CD4-positive, alpha-beta T cell treated with Interleukin-15 for 1 hour (primary cell): ENCODE results near the gene KCNJ11.

Experiments used
- DNase-seq: peaks from one replicate; pipeline ENCODE4 v3.0.0-alpha.2; 2020

KCNJ11 gene

GRCh38 chr11:17408026-17408425 lies 19.6 kb upstream of the KCNJ11 start:
- no peak for DNase-seq

- DNase-seq, result no peak
Measured at GRCh38 chr11:17407575-17407974, 19.1 kb upstream of the KCNJ11 start.

- DNase-seq, result no peak
Measured at GRCh38 chr11:17406818-17407149, 18.3 kb upstream of the KCNJ11 start.

- DNase-seq, result no peak
Measured at GRCh38 chr11:17406082-17406817, 17.8 kb upstream of the KCNJ11 start.

- DNase-seq, result no peak
Measured at GRCh38 chr11:17405232-17406005, 17.0 kb upstream of the KCNJ11 start.

- no peak for DNase-seq
Measured at GRCh38 chr11:17403980-17404759, 15.7 kb upstream of the KCNJ11 start.

GRCh38 chr11:17402486-17402885 lies 14.0 kb upstream of the KCNJ11 start:
- DNase-seq, result no peak

- DNase-seq, result no peak
Measured at GRCh38 chr11:17401841-17402240, 13.4 kb upstream of the KCNJ11 start.

- DNase-seq, result no peak
Measured at GRCh38 chr11:17401316-17401715, 12.9 kb upstream of the KCNJ11 start.

- no peak for DNase-seq
Measured at GRCh38 chr11:17400048-17400775, 11.8 kb upstream of the KCNJ11 start.

GRCh38 chr11:17399236-17399635 lies 10.8 kb upstream of the KCNJ11 start:
- DNase-seq, result no peak

GRCh38 chr11:17397311-17398002 lies 9.0 kb upstream of the KCNJ11 start:
- no peak for DNase-seq

GRCh38 chr11:17396598-17397310 lies 8.3 kb upstream of the KCNJ11 start:
- no peak for DNase-seq

- no peak for DNase-seq
Measured at GRCh38 chr11:17395978-17396377, 7.5 kb upstream of the KCNJ11 start.

GRCh38 chr11:17395554-17395961 lies 7.1 kb upstream of the KCNJ11 start:
- no peak for DNase-seq

GRCh38 chr11:17394743-17395390 lies 6.4 kb upstream of the KCNJ11 start:
- DNase-seq, result no peak

GRCh38 chr11:17393472-17393871 lies 5.0 kb upstream of the KCNJ11 start:
- no peak for DNase-seq

- no peak for DNase-seq
Measured at GRCh38 chr11:17392872-17393271, 4.4 kb upstream of the KCNJ11 start.

GRCh38 chr11:17391493-17392355 lies 3.3 kb upstream of the KCNJ11 start:
- no peak for DNase-seq
